Measurements from ENCODE around the gene MBD2. TPM values are rescaled to one million over a fixed set of nuclear protein-coding genes. Genes with fewer than 3 reads are reported as not detected.

The MBD2 gene
- total and polyA plus RNA-seq, 2 of the 8 experiments (the other 6 are each of a cell fraction or from before 2014, with no cell fraction given): 36.2 to 52.7 TPM

DNA sequence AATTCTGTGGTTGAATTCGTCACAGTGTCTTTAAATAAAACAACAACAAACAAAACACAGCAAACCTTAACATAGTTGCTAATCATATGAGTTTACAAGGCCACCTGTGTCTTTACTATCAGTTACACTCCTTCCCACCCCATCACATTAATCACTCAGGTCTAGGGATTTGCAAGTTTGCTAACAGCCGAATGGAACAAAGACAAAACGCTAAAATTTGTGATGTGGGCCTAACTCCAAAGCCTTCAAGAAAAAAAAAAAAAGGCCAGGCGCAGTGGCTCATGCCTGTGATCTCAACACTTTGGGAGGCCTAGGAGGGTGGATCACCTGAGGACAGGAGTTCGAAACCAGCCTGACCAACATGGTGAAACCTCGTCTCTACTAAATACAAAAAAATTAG, 44.3 kb upstream of the MBD2 start (continued):
- TF ChIP-seq, protein P1, sequence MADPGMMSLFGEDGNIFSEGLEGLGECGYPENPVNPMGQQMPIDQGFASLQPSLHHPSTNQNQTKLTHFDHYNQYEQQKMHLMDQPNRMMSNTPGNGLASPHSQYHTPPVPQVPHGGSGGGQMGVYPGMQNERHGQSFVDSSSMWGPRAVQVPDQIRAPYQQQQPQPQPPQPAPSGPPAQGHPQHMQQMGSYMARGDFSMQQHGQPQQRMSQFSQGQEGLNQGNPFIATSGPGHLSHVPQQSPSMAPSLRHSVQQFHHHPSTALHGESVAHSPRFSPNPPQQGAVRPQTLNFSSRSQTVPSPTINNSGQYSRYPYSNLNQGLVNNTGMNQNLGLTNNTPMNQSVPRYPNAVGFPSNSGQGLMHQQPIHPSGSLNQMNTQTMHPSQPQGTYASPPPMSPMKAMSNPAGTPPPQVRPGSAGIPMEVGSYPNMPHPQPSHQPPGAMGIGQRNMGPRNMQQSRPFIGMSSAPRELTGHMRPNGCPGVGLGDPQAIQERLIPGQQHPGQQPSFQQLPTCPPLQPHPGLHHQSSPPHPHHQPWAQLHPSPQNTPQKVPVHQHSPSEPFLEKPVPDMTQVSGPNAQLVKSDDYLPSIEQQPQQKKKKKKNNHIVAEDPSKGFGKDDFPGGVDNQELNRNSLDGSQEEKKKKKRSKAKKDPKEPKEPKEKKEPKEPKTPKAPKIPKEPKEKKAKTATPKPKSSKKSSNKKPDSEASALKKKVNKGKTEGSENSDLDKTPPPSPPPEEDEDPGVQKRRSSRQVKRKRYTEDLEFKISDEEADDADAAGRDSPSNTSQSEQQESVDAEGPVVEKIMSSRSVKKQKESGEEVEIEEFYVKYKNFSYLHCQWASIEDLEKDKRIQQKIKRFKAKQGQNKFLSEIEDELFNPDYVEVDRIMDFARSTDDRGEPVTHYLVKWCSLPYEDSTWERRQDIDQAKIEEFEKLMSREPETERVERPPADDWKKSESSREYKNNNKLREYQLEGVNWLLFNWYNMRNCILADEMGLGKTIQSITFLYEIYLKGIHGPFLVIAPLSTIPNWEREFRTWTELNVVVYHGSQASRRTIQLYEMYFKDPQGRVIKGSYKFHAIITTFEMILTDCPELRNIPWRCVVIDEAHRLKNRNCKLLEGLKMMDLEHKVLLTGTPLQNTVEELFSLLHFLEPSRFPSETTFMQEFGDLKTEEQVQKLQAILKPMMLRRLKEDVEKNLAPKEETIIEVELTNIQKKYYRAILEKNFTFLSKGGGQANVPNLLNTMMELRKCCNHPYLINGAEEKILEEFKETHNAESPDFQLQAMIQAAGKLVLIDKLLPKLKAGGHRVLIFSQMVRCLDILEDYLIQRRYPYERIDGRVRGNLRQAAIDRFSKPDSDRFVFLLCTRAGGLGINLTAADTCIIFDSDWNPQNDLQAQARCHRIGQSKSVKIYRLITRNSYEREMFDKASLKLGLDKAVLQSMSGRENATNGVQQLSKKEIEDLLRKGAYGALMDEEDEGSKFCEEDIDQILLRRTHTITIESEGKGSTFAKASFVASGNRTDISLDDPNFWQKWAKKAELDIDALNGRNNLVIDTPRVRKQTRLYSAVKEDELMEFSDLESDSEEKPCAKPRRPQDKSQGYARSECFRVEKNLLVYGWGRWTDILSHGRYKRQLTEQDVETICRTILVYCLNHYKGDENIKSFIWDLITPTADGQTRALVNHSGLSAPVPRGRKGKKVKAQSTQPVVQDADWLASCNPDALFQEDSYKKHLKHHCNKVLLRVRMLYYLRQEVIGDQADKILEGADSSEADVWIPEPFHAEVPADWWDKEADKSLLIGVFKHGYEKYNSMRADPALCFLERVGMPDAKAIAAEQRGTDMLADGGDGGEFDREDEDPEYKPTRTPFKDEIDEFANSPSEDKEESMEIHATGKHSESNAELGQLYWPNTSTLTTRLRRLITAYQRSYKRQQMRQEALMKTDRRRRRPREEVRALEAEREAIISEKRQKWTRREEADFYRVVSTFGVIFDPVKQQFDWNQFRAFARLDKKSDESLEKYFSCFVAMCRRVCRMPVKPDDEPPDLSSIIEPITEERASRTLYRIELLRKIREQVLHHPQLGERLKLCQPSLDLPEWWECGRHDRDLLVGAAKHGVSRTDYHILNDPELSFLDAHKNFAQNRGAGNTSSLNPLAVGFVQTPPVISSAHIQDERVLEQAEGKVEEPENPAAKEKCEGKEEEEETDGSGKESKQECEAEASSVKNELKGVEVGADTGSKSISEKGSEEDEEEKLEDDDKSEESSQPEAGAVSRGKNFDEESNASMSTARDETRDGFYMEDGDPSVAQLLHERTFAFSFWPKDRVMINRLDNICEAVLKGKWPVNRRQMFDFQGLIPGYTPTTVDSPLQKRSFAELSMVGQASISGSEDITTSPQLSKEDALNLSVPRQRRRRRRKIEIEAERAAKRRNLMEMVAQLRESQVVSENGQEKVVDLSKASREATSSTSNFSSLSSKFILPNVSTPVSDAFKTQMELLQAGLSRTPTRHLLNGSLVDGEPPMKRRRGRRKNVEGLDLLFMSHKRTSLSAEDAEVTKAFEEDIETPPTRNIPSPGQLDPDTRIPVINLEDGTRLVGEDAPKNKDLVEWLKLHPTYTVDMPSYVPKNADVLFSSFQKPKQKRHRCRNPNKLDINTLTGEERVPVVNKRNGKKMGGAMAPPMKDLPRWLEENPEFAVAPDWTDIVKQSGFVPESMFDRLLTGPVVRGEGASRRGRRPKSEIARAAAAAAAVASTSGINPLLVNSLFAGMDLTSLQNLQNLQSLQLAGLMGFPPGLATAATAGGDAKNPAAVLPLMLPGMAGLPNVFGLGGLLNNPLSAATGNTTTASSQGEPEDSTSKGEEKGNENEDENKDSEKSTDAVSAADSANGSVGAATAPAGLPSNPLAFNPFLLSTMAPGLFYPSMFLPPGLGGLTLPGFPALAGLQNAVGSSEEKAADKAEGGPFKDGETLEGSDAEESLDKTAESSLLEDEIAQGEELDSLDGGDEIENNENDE (IDR thresholded peaks at IDR 0.05; ENCODE audit: insufficient replicate concordance, low read length): no peak
- TF ChIP-seq JUND (IDR thresholded peaks at IDR 0.05; ENCODE audit: low read length): no peak
- no peak for TF ChIP-seq POU5F1 (IDR thresholded peaks at IDR 0.05; ENCODE audit: low read depth, low read length)
- TF ChIP-seq, protein P2, sequence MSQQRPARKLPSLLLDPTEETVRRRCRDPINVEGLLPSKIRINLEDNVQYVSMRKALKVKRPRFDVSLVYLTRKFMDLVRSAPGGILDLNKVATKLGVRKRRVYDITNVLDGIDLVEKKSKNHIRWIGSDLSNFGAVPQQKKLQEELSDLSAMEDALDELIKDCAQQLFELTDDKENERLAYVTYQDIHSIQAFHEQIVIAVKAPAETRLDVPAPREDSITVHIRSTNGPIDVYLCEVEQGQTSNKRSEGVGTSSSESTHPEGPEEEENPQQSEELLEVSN (IDR thresholded peaks at IDR 0.05): no peak
- no peak for TF ChIP-seq CHD2 (IDR thresholded peaks at IDR 0.05; ENCODE audit: low read length)
- TF ChIP-seq EP300 (IDR thresholded peaks at IDR 0.05; ENCODE audit: borderline replicate concordance in 1 of 2, low read depth in 2 of 2, low read length in 2 of 2): no peak
- no peak for TF ChIP-seq CTBP2 (IDR thresholded peaks at IDR 0.05; ENCODE audit: borderline replicate concordance, insufficient read depth, insufficient read length, low read length)
- no peak for TF ChIP-seq CBX8 (IDR thresholded peaks at IDR 0.05; ENCODE audit: borderline replicate concordance, low read depth, low read length)
- TF ChIP-seq SRF (IDR thresholded peaks at IDR 0.05; ENCODE audit: low read depth, low read length): no peak
- TF ChIP-seq EZH2 (IDR thresholded peaks at IDR 0.05; ENCODE audit: low read depth, low read length, severe bottlenecking): no peak
- no peak for TF ChIP-seq SP2 (IDR thresholded peaks at IDR 0.05; ENCODE audit: low read length)

Measured in H1 (cell line).